ENCODE measurements around the gene CISD2.

The CISD2 gene

DNA sequence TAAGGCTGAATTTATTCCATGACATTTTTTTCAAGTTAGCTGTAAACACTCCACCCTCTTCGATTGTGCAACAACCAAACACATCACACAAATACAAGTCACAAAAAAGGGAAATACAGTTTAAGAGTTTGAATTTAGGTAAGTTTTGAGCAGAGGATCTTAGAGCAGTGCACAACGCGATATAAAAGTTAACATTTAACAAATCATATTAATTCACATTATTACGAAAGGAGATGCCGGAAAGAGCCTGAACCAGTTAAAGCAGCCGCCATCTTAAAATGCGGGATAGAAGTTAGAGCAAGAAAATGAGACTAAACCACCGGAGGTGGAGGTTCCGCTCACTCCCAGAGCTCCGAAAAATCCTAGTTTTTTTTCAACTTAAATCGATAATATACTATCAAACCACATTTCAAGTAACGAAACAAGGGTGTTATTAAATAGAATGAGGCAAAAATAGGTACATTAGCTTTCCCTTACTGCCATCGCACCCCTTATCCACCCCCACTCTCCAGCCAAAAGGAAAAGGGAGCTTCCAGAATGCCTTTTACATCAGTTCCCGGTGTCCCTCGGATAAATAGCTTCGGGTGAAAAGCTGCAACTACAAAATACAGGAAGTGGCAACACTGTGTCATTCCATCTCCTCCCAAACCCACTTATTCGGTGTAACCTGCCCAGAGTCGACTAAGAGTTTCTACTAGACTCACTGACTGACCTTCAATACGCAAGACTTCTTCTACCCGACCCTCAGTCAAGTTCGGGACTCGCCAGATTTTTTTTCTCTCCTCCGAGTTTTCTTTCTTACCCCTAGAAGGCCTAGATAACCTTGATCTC lies 43.3 kb upstream of the CISD2 start:
- TF ChIP-seq CTCF (IDR thresholded peaks at IDR 0.05), result no peak
- Histone ChIP-seq H3K4me3 (peak overlapping the region; percentile 81), H3K27ac (peak overlapping the region; percentile 98 to 100)
- DNase-seq (ENCODE audit: low spot score), result no peak

- DNase-seq (ENCODE audit: low spot score), result no peak
- Histone ChIP-seq H3K4me3 (peak overlapping the region; percentile 81), H3K27ac (peak overlapping the region; percentile 98 to 100)
- TF ChIP-seq CTCF (IDR thresholded peaks at IDR 0.05), result no peak
Measured at GRCh38 chr4:102826105-102826889, 42.5 kb upstream of the CISD2 start.

GRCh38 chr4:102826890-102827673 lies 41.7 kb upstream of the CISD2 start, which contains the start of gene UBE2D3:
UBE2D3 (minus strand) TSS chr4:102827551; CDS start chr4:102826508, 1,043 bp downstream.
- H3K27ac ChIP-seq, result peak within 1 kb of the TSS; percentile 98 to 100
- peak within 1 kb of the TSS; percentile 81 for H3K4me3 ChIP-seq
- peak; percentile 98 for DNase-seq (ENCODE audit: low spot score)
- no peak for TF ChIP-seq CTCF (IDR thresholded peaks at IDR 0.05)

- Histone ChIP-seq H3K27ac (peak overlapping the region; percentile 98 to 100), H3K4me3 (peak overlapping the region; percentile 81)
- TF ChIP-seq CTCF (IDR thresholded peaks at IDR 0.05), result no peak
- DNase-seq (ENCODE audit: low spot score), result peak; percentile 100
Measured at GRCh38 chr4:102827674-102828496, 40.9 kb upstream of the CISD2 start.

DNA sequence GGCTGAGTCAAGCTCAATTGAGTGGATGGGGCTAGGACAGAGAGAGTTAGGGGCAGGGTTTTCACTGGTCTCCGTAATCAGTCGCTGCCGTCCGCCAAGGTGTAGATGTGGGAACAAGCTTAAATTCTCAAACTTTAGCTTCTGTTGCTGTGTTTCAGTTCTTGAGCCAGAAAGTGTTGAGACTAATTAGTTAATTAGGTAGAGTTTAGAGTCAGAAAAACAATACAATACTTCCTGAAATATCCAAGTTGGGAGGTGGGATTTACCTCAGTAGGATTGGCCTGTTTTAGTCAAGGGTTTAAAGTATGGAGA lies 40.3 kb upstream of the CISD2 start:
- DNase-seq (ENCODE audit: low spot score), result no peak
- H3K27ac ChIP-seq, result peak overlapping the region; percentile 98 to 100
- no peak for TF ChIP-seq CTCF (IDR thresholded peaks at IDR 0.05)
- peak overlapping the region; percentile 81 for H3K4me3 ChIP-seq

GRCh38 chr4:102829803-102830202 lies 39.0 kb upstream of the CISD2 start:
- Histone ChIP-seq H3K27ac (no peak overlapping the region), H3K4me3 (no peak overlapping the region)
- DNase-seq (ENCODE audit: low spot score), result no peak
- TF ChIP-seq CTCF (IDR thresholded peaks at IDR 0.05), result no peak
